Gastroesophageal sphincter (tissue), 2 donors: Measurements from ENCODE around the gene KPNA6.

Experiments used
- EP300 ChIP-seq: sonication (generic); formaldehyde crosslinking; IDR thresholded peaks from one replicate; pipeline ENCODE4 v1.6.1; 2017; ENCODE audit warnings: antibody characterized with exemption, mild to moderate bottlenecking
- POLR2A ChIP-seq, 2 donors: fragments of 450-650 bp; IDR thresholded peaks; one replicate each; pipeline ENCODE4 v1.6.1; 2017; ENCODE audit warnings: antibody characterized with exemption in 2 of 2, mild to moderate bottlenecking in 2 of 2, moderate library complexity in 1 of 2

DNA sequence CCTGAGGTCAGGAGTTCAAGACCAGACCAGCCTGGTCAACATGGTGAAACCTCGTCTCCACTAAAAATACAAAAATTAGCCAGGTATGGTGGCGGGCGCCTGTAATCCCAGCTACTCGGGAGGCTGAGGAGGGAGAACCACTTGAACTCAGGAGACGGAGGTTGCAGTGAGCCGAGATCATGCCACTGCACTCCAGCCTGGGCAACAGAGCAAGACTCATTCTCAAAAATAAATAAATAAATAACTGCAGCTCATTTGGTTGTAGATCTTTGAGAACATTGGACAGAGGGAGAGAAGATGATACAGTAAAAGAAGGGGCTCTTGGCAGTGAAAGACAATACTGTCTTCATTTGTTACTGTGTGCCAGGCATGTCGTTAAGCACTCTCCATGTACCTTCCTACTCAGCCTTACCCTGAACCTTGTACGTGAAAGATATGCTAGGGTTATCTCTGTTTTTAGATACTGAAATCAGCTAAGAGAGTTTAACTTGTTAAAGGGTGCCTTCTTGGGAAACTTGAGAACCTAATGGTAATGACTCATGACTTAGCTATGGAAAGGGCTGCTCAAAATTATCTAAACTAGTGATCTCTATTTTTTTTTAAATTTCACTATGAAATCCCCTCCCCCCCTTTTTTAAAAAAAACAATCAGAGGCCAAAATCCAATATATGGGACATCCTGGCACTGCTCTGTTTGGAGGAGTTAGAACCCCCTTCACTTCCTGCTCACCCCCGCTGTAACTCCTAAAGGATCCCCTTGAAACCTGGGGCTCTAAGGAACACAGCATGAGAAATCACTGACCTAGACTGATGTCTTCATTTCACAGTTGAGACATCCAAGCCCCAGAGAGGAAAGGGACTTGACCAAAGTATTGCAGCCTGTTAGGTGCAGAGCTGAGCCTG, 6.8 kb upstream of the KPNA6 start:
- no peak for TF ChIP-seq EP300
- TF ChIP-seq POLR2A (IDR thresholded peaks at IDR 0.05), result no peak
